ENCODE results near the gene CREG1. TPM values are rescaled to one million over a fixed set of nuclear protein-coding genes. Genes with fewer than 3 reads are reported as not detected.

CREG1 gene
- total RNA-seq, 1 donor from 2014 or later, result 2.5 TPM

DNA sequence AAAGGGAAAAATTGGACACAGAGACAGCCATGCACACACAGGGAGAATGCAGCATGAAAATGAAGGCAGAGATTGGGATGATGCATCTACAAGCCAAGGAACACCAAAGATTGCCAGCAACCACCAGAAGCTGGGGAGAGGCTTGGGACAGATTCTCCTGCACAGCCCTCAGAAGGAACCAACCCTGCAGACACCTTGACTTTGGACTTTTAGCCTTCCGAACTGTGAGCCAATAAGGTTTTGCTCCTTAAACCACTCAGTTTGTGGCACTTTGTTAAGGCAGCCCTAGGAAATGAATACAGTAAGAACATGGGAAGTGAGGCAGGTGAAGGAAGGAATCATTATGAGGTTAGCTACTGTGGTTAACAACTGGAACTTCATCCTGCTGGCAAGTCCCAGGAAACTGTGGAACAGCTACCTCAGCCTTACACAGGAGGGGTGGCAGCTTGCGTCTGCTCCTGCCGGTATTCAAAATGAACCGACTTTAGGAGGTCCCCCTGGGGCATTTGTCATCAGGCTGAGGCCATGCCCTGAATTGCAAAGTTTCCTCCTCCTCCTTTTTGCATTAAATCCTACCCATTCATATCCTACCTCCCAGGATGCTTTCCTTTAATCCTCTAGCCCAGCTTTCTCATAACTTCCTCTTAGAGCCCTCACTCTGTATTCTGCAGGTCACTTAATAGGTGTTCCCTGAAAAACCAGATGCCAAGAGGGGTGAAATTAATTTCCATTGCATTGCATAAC lies 50.7 kb downstream of the CREG1 start:
- Mint-ChIP-seq H3K27me3 (ENCODE audit: unreplicated experiment) (peaks cover 2% of the 10 kb centered on the region), H3K9me3 (ENCODE audit: unreplicated experiment) (peaks cover 2% of the 10 kb centered on the region), H3K4me3 (ENCODE audit: unreplicated experiment) (no peak overlapping the region), H3K4me1 (ENCODE audit: low read depth, unreplicated experiment) (peaks cover 32% of the 10 kb centered on the region), H3K27ac (ENCODE audit: unreplicated experiment) (no peak overlapping the region), H3K36me3 (ENCODE audit: unreplicated experiment) (no peaks in the 10 kb centered on the region)
- no peak for TF ChIP-seq CTCF (IDR thresholded peaks at IDR 0.05; ENCODE audit: partially characterized antibody, unreplicated experiment)
- peak; percentile 34 for DNase-seq

DNA sequence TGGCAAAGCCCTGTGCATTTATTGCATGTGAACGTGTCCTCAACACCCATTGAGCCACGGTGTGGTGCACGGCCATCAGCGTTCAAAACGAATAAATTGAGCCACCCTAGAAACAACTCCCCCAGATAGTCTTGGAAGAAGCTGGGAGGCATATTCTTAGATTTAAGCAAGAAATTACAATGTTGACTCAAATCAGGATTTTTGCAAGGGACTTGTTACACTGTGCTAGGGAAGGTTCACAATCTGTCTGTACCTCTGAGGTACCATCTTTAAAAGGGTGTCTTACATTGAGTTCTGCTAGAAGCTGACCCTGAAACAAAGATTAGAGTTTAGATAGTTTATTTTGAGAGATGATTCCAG lies 51.4 kb downstream of the CREG1 start:
- H3K4me1 Mint-ChIP-seq (ENCODE audit: low read depth, unreplicated experiment), result peaks cover 32% of the 10 kb centered on the region
- H3K27ac Mint-ChIP-seq (ENCODE audit: unreplicated experiment), result peak overlapping the region; percentile 36
- H3K36me3 Mint-ChIP-seq (ENCODE audit: unreplicated experiment), result no peaks in the 10 kb centered on the region
- no peak overlapping the region for H3K4me3 Mint-ChIP-seq (ENCODE audit: unreplicated experiment)
- no peak for DNase-seq
- peaks cover 2% of the 10 kb centered on the region for H3K9me3 Mint-ChIP-seq (ENCODE audit: unreplicated experiment)
- peaks cover 2% of the 10 kb centered on the region for H3K27me3 Mint-ChIP-seq (ENCODE audit: unreplicated experiment)
- no peak for TF ChIP-seq CTCF (IDR thresholded peaks at IDR 0.05; ENCODE audit: partially characterized antibody, unreplicated experiment)

- Mint-ChIP-seq H3K9me3 (ENCODE audit: unreplicated experiment) (peaks cover 2% of the 10 kb centered on the region), H3K27me3 (ENCODE audit: unreplicated experiment) (peaks cover 2% of the 10 kb centered on the region), H3K4me1 (ENCODE audit: low read depth, unreplicated experiment) (peaks cover 33% of the 10 kb centered on the region), H3K4me3 (ENCODE audit: unreplicated experiment) (peak overlapping the region; percentile 10), H3K27ac (ENCODE audit: unreplicated experiment) (peak overlapping the region; percentile 36), H3K36me3 (ENCODE audit: unreplicated experiment) (no peaks in the 10 kb centered on the region)
- DNase-seq, result no peak
- no peak for TF ChIP-seq CTCF (IDR thresholded peaks at IDR 0.05; ENCODE audit: partially characterized antibody, unreplicated experiment)
Observed at GRCh38 chr1:167501515-167502191, 51.9 kb downstream of the CREG1 start.

DNA sequence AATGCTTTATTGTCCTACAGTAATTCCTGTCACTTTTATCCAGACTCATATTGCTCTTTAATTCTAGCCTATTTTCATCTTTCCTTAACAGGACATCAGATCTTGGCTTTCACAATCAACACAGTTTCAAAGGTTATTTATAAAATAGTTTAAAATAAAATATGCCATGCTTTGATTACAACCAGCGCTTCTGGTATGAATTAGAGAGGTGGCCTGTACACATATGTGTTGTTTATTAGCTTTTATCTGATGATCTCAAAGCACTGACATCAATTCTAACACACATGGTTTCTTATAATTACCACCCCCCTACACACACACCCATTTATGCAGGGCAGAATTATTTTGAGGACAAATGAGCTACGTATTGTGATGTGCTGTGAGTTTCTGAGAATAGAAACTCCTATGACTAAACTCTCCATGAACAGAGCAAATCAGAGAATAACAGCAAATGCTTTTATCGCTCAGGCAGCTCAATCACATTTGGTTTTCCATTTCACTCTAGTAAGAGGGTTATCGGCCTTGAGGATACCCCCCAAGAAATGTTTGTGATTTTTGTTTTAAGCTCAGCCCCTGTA lies 53.2 kb downstream of the CREG1 start:
- Mint-ChIP-seq H3K27me3 (ENCODE audit: unreplicated experiment) (peaks cover 2% of the 10 kb centered on the region), H3K9me3 (ENCODE audit: unreplicated experiment) (peaks cover 2% of the 10 kb centered on the region), H3K4me3 (ENCODE audit: unreplicated experiment) (no peak overlapping the region), H3K36me3 (ENCODE audit: unreplicated experiment) (no peaks in the 10 kb centered on the region), H3K4me1 (ENCODE audit: low read depth, unreplicated experiment) (peaks cover 35% of the 10 kb centered on the region), H3K27ac (ENCODE audit: unreplicated experiment) (peak overlapping the region; percentile 52)
- TF ChIP-seq CTCF (IDR thresholded peaks at IDR 0.05; ENCODE audit: partially characterized antibody, unreplicated experiment), result no peak
- no peak for DNase-seq

GRCh38 chr1:167499664-167500101 lies 53.9 kb downstream of the CREG1 start:
- H3K4me3 Mint-ChIP-seq (ENCODE audit: unreplicated experiment), result no peak overlapping the region
- no peak overlapping the region for H3K27ac Mint-ChIP-seq (ENCODE audit: unreplicated experiment)
- no peak for DNase-seq
- H3K4me1 Mint-ChIP-seq (ENCODE audit: low read depth, unreplicated experiment), result peaks cover 34% of the 10 kb centered on the region
- H3K27me3 Mint-ChIP-seq (ENCODE audit: unreplicated experiment), result peaks cover 2% of the 10 kb centered on the region
- H3K36me3 Mint-ChIP-seq (ENCODE audit: unreplicated experiment), result no peaks in the 10 kb centered on the region
- peaks cover 2% of the 10 kb centered on the region for H3K9me3 Mint-ChIP-seq (ENCODE audit: unreplicated experiment)
- no peak for TF ChIP-seq CTCF (IDR thresholded peaks at IDR 0.05; ENCODE audit: partially characterized antibody, unreplicated experiment)

All from glutamatergic neuron (in vitro differentiated cells).